GM18858 (cell line): ENCODE results near the gene SLC1A1.

Experiments used
- ATAC-seq: cut with Tn5 transposase; IDR thresholded peaks from one replicate; pipeline ENCODE4 v1.9.1; 2021; ENCODE audit not compliant: unreplicated experiment

Gene SLC1A1

DNA sequence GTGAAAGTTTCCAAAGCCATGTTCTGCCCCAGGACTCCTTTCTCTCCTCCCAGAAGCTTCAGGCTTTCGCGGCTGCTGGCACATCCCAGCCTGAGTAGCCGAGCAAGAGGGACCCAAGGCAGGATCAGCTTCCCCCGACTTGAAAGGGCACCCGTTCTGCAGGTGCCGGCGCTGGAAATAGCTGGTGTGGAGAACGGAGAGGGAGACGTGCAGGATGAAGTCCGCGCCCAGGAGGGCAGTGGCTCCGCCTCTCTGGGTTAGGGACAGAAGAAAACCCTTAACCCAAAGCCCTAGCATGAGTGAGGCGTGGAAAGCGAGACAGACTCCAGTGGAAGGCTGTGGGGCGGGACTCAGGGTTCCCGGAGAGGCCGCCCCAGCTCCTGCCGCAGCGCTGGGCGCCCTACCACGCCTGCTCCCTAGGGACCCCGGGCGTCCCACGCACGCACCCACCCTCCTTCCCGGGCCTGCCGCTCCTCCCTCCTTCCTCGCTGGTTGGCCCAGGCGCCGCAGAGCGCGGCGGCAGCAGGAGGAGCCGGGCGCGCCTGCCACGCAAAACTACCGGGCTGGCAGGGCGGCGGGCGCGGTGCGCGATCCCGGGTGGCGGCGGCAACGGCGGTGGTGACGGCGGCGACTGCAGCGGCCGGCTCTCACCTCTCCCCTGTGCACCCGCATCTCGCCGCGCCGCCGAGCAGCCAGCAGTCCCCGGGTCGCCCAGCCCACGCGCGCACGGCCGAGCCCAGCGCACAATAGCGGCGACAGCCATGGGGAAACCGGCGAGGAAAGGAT is at the start of gene SLC1A1:
Gene SLC1A1, plus strand, starts transcription at position 550 of the 786 bp plus-strand sequence. Its CDS starts 212 bp downstream, at position 762.
- peak; percentile 69 for ATAC-seq

DNA sequence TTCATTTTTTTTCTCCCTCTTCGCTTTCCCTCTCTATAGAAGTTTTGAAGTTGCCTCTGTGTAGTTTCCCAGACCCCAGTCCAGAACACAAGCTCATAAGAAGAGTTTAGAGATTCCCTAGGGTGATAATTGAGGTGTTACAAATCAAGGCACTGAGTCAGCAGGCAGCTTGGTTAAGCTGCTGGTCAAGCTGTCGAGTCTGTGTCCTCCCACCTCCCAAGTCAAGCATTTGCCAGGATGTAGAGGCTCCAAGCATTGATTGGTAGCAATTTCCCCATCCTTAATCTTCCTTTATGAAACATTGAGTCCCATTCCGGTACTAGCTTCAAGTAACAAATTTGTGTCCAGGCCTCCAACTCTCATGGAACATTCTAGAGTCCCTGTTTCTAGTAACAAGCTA is 47.5 kb upstream of the SLC1A1 start:
- no peak for ATAC-seq

DNA sequence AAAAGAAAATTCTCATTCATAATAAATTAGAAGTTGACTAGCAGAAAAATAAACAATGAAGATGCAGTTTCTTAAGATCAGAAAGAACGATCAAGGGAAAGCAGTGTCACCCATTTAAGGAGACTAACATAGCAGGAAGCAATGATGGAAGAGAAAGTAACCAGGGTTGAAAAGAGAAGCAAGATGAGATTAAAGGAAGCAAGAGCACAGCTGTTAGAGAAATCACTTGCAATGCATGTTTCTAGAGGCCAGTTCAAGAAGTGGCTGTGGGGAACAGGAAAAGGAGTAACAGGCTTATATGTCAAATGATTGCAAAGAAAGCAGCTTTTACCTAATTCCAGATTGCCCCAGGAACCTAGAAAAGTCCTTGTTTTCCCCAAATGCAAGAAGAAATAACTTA is 46.8 kb upstream of the SLC1A1 start:
- ATAC-seq: no peak

- no peak for ATAC-seq
These were observed 28.8 kb upstream of the SLC1A1 start for GRCh38 chr9:4461437-4461836.

GRCh38 chr9:4463824-4464223 is 26.4 kb upstream of the SLC1A1 start:
- no peak for ATAC-seq

GRCh38 chr9:4464911-4465513 is 25.3 kb upstream of the SLC1A1 start:
- ATAC-seq: peak; percentile 94

GRCh38 chr9:4465910-4466309 is 24.4 kb upstream of the SLC1A1 start:
- ATAC-seq: no peak

DNA sequence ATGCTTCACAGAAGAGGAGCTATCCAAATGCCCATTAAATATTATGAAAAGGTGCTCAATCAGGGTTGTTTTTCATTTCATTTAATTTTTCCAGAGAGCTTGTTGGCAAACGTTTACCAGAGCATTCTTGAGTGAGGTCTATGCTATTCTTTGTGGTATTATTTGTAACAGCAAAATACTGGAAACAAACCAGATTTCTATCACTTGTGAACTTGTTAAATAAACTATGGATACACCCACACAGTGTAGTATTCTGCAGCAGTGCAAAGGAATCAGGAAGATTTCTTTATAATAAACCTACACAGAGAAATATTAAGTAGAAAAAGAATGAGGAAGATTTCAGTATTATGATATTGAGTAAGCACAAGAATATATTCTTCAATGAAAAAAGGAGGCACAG is 15.0 kb upstream of the SLC1A1 start:
- no peak for ATAC-seq

DNA sequence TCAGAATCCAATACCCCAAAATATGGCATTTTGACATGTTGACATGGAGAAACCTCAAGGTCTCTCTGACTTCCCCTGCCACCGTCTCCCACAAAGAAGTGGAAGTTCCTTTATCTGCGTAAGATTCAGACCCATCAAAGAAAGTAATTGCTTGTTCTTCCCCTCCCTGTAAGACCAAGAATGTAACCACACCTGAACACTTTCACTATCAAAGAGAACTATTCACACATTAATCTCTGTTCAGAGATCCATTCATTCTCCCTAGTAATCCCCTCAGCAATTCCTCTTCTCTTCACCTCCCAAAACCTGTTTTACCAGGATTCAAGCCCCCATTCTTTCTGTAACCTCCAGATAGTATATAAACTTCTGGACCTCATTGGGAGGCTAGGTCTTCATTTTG is 4.1 kb upstream of the SLC1A1 start:
- ATAC-seq: no peak

- no peak for ATAC-seq
These were observed 728 bp upstream of the SLC1A1 start for GRCh38 chr9:4489562-4489918.

DNA sequence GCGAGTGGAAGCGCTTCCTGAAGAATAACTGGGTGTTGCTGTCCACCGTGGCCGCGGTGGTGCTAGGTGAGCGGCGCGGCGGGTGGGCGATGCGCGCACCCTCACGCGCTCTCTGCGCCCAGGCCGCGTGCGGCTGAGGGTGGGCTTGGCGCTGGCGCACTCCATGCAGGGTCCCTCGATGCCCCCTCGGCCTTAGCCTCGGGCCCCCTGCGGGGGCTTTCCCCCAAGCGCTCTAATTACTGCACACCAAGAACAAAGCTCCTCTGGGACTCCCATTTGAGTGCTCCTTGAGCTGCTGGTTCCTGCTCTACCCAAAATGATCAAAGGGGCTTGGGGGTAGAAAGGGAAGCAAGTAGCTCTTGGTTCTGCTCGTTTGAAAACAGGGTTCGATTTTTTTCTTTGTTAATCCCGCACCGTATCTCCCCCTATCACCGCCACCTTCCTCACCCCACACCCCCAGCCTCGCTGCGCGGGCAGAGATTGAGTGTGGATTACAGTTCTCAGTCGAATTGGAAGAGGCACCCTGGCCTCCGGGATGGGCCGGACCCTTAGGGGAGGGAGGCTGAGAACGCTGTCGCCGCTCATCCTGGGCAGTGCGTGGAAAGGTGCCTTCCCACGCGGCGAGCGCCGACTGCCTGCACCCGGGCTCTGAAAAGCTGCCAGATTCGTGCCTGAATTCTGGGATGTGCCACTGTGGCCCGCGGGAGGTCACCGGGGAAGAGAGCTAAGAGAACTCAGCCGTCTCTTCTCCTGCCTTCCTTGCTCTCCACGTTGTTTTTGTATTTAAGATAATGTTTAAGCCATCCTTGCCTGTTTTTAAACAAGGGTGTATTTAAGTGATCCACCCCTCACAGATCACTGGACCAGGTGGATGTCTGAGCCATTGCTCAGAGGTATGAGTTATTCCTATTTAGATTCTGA is 697 bp downstream of the SLC1A1 start:
- no peak for ATAC-seq

DNA sequence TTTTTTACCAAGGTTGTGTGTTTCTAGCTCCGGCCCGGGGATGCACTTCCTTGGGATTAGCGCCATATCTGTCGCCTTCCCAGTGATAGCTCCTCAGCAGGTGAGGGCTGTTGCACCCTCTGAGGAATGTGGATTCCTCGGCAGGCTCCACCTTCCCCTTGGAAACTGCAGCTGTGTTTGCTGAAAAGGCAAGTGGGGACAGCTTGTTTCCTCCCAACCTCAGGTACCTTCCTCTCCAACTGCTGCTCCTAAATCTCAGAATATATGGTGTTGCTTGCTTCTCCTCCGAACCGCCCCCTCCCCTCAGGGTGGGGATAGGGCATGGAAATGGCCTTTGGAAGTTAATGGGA is 1.3 kb downstream of the SLC1A1 start:
- ATAC-seq: no peak

DNA sequence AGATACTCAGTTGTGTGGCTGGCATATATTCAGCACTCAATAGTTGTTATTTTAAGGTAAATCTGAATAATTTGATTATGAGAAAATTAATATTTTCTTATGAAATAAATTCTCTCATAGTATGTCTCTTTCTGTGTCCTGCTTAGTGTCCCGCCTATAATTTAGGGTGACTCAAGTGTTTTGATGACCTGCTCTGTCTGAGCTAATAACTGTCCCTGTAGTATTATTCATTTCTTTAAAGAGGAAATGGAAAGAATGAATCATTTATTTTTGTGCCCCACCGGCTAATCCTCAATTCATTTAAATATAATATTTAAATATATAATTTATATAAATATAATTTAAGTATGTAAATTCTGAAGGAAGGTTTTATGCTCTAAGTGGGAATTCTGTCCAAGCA is 4.1 kb downstream of the SLC1A1 start:
- ATAC-seq: no peak

GRCh38 chr9:4494806-4495205 is 4.5 kb downstream of the SLC1A1 start:
- no peak for ATAC-seq

- no peak for ATAC-seq
These were observed 5.3 kb downstream of the SLC1A1 start for GRCh38 chr9:4495537-4495936.

GRCh38 chr9:4496497-4496896 is 6.2 kb downstream of the SLC1A1 start:
- ATAC-seq: no peak

DNA sequence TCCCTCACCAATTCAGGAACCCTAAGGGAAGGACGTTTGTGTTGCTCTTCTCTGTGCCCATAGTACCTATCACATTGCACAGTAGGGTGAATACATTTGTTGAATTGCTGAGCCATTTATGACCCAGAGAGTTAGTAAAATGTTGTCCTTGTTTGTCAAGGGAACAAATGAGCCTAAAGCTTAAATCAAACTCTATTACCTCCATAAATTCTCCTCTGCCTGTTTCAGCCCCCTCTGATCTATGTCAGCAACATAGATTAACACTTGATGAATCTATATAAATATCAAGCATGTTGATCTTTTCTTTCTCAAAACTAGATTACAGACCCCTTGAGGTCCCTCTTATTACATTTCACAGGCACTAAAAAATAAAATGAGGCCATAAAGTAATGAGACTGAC is 7.1 kb downstream of the SLC1A1 start:
- ATAC-seq: no peak

DNA sequence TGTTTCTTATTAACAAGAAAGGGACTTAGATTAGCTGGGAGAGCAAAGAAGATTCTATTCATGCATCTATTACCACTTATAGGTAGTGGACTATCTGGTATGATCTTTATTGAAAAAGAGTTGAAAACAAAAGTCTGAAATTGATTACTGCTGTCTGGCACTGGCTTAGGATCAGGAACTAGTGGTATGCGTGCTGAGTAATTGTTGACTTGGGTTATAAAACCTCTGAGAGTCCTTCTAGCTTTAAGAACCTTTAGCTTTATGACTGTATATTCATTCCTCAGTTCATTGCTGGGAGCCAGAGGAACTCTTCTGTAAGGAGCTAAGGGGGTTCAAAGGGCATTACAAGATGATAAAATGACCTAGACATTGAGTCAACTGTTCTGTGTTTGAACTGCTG is 7.6 kb downstream of the SLC1A1 start:
- ATAC-seq: no peak

- ATAC-seq: no peak
These were observed 9.6 kb downstream of the SLC1A1 start for GRCh38 chr9:4499917-4500316.

DNA sequence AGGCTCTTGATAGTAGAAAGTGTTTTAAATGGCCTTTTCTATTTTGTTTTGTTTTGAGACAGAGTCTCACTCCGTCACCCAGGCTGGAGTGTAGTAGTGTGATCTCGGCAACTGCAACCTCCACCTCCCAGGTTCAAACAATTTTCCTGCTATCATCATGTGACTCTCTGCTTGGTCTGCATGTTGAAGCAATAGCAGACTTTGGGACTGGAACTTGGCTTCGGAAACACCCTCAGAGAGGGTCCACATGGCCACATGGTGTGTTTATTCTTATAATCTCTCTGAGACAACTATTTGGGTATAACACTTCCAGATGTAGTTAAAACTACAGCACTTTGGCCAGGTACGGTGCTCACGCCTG is 10.9 kb downstream of the SLC1A1 start:
- ATAC-seq: no peak

DNA sequence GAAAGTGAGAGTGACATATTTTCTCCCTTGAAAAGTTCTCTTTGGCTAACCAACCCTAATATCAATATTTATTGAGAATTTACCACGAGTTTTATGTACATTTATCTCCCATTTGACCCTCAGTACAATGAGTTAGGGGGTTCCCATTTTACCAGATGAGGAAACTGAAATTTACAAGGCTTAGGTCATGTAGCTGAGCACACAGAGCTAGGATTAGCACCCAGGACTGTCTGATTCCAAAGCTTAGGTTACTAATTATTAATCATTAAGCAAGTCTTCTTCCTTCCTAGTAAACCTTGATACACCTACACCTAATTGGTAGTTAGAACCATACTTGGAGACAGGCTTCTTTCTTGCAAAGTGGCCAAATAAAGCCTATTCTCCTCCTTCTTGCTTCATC is 12.2 kb downstream of the SLC1A1 start:
- no peak for ATAC-seq

GRCh38 chr9:4503103-4503502 is 12.8 kb downstream of the SLC1A1 start:
- ATAC-seq: no peak
